ENCODE results near the gene MXRA7.

- TF ChIP-seq POLR2A (IDR thresholded peaks at IDR 0.05), result no peak
- peak in 1 of 6 experiments; percentile 9 for TF ChIP-seq CTCF (IDR thresholded peaks at IDR 0.05)
Observed at GRCh38 chr17:76670718-76671122, 40.0 kb downstream of the MXRA7 start.
